GM10248 (cell line): ENCODE results near the gene FBXO24.

ENCODE experiments used
- CTCF ChIA-PET: fragments of 300-600 bp; sonication (Branson Sonifier 250); formaldehyde crosslinking; extraction: SDS; loops from one replicate; lab custom pipeline; 2021; ENCODE audit warnings: antibody characterized with exemption; lab: Yijun Ruan, JAX
- POLR2A ChIA-PET: fragments of 350-650 bp; sonication (Branson Sonifier 250); formaldehyde crosslinking; extraction: SDS; loops from one replicate; lab custom pipeline; 2020; ENCODE audit warnings: antibody characterized with exemption; lab: Yijun Ruan, JAX
- DNase-seq: peaks from one replicate; pipeline ENCODE4 v3.0.0; 2012; ENCODE audit errors: extremely low spot score
- TF ChIP-seq, protein P1 (sequence below): IDR thresholded peaks from 2 replicates; pipeline ENCODE4 v1.5.1; 2012; ENCODE audit warnings: mild to moderate bottlenecking, low read depth; ENCODE audit errors: extremely low read depth, missing control alignments, control extremely low read depth

FBXO24 gene

GRCh38 chr7:100555701-100556100 lies 30.4 kb upstream of the FBXO24 start:
- DNase-seq, result no peak
- CTCF ChIA-PET, result interaction anchor here (1.2 to 16.2 kb wide), 6 partner anchors 8 to 150 kb away, joined by 3 to 288 read pairs (median 6); partner anchors contain the start of gene POP7
- TF ChIP-seq, protein P1, sequence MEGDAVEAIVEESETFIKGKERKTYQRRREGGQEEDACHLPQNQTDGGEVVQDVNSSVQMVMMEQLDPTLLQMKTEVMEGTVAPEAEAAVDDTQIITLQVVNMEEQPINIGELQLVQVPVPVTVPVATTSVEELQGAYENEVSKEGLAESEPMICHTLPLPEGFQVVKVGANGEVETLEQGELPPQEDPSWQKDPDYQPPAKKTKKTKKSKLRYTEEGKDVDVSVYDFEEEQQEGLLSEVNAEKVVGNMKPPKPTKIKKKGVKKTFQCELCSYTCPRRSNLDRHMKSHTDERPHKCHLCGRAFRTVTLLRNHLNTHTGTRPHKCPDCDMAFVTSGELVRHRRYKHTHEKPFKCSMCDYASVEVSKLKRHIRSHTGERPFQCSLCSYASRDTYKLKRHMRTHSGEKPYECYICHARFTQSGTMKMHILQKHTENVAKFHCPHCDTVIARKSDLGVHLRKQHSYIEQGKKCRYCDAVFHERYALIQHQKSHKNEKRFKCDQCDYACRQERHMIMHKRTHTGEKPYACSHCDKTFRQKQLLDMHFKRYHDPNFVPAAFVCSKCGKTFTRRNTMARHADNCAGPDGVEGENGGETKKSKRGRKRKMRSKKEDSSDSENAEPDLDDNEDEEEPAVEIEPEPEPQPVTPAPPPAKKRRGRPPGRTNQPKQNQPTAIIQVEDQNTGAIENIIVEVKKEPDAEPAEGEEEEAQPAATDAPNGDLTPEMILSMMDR, result no peak
- POLR2A ChIA-PET, result interaction anchor here (1.0 kb wide), 1 partner anchor 10 kb away, joined by 6 read pairs; no protein-coding TSS in a partner anchor

- DNase-seq, result no peak
Observed at GRCh38 chr7:100556541-100556940, 29.6 kb upstream of the FBXO24 start.

DNA sequence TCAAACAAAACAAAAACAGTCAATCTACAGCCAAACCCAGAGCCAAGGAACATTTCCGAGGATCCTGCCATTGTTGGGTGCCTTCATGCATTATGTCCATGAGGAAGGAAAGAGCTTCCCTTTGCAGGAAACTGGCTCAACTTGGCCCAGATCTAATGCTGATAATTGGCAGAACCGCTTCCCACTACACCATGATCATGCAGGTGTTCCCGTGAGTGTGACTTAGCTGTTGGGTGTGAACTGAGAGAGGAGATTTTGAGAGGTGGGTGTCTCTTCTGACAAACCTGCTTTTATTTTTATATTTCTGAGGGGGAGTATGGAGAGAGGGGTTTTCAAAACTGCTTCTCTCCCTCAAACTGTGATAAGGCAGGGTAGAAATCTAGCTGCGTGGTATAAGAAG lies 27.0 kb upstream of the FBXO24 start:
- TF ChIP-seq, protein P1, result no peak
- no peak for DNase-seq
- ChIA-PET POLR2A (interaction anchor here (1.0 to 1.4 kb wide), 2 partner anchors 27 to 130 kb away, joined by 3 to 4 read pairs; partner anchors contain the start of gene FBXO24), CTCF (interaction anchor here (0.7 to 11.9 kb wide), 42 partner anchors 9 to 426 kb away, joined by 3 to 288 read pairs (median 6); partner anchors contain the start of genes FBXO24, MOSPD3, POP7 and SPACDR)

More at GRCh38 chr7:100556541-100556940, 29.6 kb upstream of the FBXO24 start:
- POLR2A ChIA-PET, result interaction anchor here (0.6 kb wide), 1 partner anchor 93 kb away, joined by 4 read pairs; no protein-coding TSS in a partner anchor
- CTCF ChIA-PET, result interaction anchor here (0.8 to 16.2 kb wide), 4 partner anchors 7 to 74 kb away, joined by 3 to 288 read pairs (median 14); no protein-coding TSS in a partner anchor
- TF ChIP-seq, protein P1, result no peak

- TF ChIP-seq, protein P1, result no peak
- ChIA-PET CTCF (interaction anchor here (1.0 to 11.9 kb wide), 5 partner anchors 13 to 92 kb away, joined by 3 to 288 read pairs (median 41); partner anchors contain the start of genes FBXO24 and TSC22D4), POLR2A (no interaction called here)
- DNase-seq, result no peak
Observed at GRCh38 chr7:100561491-100562194, 24.5 kb upstream of the FBXO24 start.

DNA sequence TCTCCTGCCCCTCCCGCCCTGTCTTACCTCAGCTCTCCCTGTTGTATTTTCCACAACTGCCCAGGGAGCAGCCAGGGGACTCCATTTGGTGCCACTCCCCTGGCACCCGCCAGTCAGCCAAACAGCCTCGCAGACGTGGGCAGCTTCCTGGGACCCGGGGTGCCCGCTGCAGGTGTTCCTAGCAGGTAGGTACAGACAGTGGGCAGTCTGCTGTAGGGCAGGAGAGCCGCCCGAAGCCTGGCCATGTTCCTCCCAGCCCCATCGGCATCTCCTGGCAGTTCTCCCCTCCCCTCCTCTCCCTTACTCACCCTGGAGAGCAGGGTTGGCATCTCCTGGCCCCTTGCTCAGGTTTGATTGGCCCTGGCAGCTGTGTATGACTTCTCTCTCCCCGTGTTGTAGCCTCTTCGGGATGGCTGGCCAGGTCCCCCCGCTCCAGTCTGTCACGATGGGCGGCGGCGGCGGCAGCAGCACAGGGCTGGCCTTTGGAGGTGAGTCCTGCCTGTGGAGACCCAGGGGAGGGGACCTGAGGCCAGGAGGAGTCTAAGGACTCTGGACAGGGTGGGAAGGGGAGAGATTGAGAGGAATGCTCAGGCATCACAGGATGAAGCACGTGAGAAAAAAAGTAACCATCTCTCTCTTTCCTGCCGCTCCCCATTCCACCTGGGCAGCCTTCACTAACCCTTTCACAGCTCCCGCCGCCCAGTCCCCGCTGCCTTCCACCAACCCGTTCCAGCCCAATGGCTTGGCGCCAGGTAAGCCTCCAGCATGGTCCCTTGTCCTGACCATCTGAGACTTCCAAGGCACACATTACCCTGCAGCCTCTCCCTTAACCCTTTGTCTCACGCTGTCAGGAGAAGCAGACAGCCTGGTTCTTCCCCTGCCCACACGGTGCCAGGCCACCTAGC lies 23.7 kb upstream of the FBXO24 start:
- DNase-seq, result no peak
- TF ChIP-seq, protein P1, result no peak
- CTCF ChIA-PET, result interaction anchor here (1.0 to 11.9 kb wide), 8 partner anchors 13 to 164 kb away, joined by 3 to 288 read pairs (median 16); partner anchors contain the start of genes FBXO24 and TSC22D4
- POLR2A ChIA-PET, result no interaction called here
